Mesenchymal stem cell (in vitro differentiated cells and primary cell): ENCODE measurements around the gene TAF8.
"Not testable (repeated sequence)": the region's sequence is repeated elsewhere in the genome, so short reads cannot be mapped to it uniquely, and the experiment has no call there.

ENCODE experiments used
- DNase-seq: peaks from one replicate; pipeline ENCODE4 v3.0.0-alpha.2; 2013
- H2AFZ ChIP-seq: one replicate; pipeline ENCODE4 v1.6.1; 2013; ENCODE audit warnings: low read depth, mild to moderate bottlenecking, control low read depth, inconsistent platforms, low read length, moderate library complexity
- H2AK5ac ChIP-seq: 2 replicates; pipeline ENCODE4 v1.6.1; 2013; ENCODE audit warnings: low read length, moderate library complexity, mild to moderate bottlenecking, inconsistent platforms; ENCODE audit not compliant: severe bottlenecking
- H2BK120ac ChIP-seq: one replicate; pipeline ENCODE4 v1.6.1; 2013; ENCODE audit warnings: low read depth, mild to moderate bottlenecking, inconsistent platforms, low read length, moderate library complexity
- H2BK12ac ChIP-seq, 2 experiments: one replicate each; pipeline ENCODE4 v1.6.1; 2013; ENCODE audit warnings: inconsistent platforms in 2 of 2, low read length in 2 of 2, mild to moderate bottlenecking in 2 of 2, moderate library complexity in 2 of 2, control low read depth in 1 of 2
- H2BK15ac ChIP-seq: one replicate; pipeline ENCODE4 v1.6.1; 2013; ENCODE audit warnings: mild to moderate bottlenecking, low read depth, inconsistent platforms; ENCODE audit not compliant: poor library complexity, severe bottlenecking
- H2BK5ac ChIP-seq: 2 replicates; pipeline ENCODE4 v1.6.1; 2013; ENCODE audit warnings: low read depth, mild to moderate bottlenecking, low read length, control low read depth, inconsistent platforms; ENCODE audit not compliant: poor library complexity, severe bottlenecking
- H3K14ac ChIP-seq, 2 experiments: one replicate each; pipeline ENCODE4 v1.6.1; 2013; ENCODE audit warnings: inconsistent platforms in 2 of 2, low read length in 2 of 2, control low read depth in 1 of 2, mild to moderate bottlenecking in 1 of 2, moderate library complexity in 1 of 2
- H3K18ac ChIP-seq, 2 experiments: one replicate each; pipeline ENCODE4 v1.6.1; 2013; ENCODE audit warnings: inconsistent platforms in 2 of 2, low read length in 2 of 2, control low read depth in 1 of 2, low read depth in 1 of 2, mild to moderate bottlenecking in 1 of 2
- H3K23ac ChIP-seq, 2 experiments: one replicate each; pipeline ENCODE4 v1.6.1; 2013; ENCODE audit warnings: inconsistent platforms in 2 of 2, low read length in 2 of 2, mild to moderate bottlenecking in 2 of 2, moderate library complexity in 2 of 2, control low read depth in 1 of 2
- H3K27ac ChIP-seq: 2 replicates; pipeline ENCODE4 v1.5.1; 2013; ENCODE audit warnings: mild to moderate bottlenecking, moderate library complexity, low read length, control low read depth, inconsistent platforms; ENCODE audit not compliant: poor library complexity, severe bottlenecking
- H3K27me3 ChIP-seq, 2 experiments: 2 replicates each; pipeline versions ENCODE4 v1.6.1 to v1.7.0; 2013; ENCODE audit warnings: low read length in 2 of 2, mild to moderate bottlenecking in 2 of 2, moderate library complexity in 2 of 2, control low read depth in 1 of 2, inconsistent platforms in 1 of 2; ENCODE audit not compliant: control insufficient read depth in 1 of 2, insufficient read depth in 1 of 2
- H3K36me3 ChIP-seq, 2 experiments: 2 replicates each; pipeline versions ENCODE4 v1.6.1 to v1.7.0; 2013; ENCODE audit warnings: low read length in 2 of 2, control low read depth in 1 of 2, inconsistent platforms in 1 of 2, low read depth in 1 of 2, mild to moderate bottlenecking in 1 of 2; ENCODE audit not compliant: insufficient read depth in 2 of 2, control insufficient read depth in 1 of 2
- H3K4ac ChIP-seq, 2 experiments: one replicate each; pipeline ENCODE4 v1.6.1; 2013; ENCODE audit warnings: inconsistent platforms in 2 of 2, low read length in 2 of 2, mild to moderate bottlenecking in 2 of 2, moderate library complexity in 2 of 2, control low read depth in 1 of 2, low read depth in 1 of 2
- H3K4me1 ChIP-seq: 2 replicates; pipeline ENCODE4 v1.6.1; 2013; ENCODE audit warnings: low read depth, low read length, control low read depth; ENCODE audit not compliant: control insufficient read depth, insufficient read depth
- H3K4me2 ChIP-seq: 2 replicates; pipeline ENCODE4 v1.6.1; 2013; ENCODE audit warnings: low read length, mild to moderate bottlenecking, inconsistent platforms; ENCODE audit not compliant: poor library complexity, severe bottlenecking
- H3K4me3 ChIP-seq, 2 experiments: 2 replicates each; pipeline versions ENCODE4 v1.5.1 to v1.7.0; 2013; ENCODE audit warnings: low read length in 2 of 2, mild to moderate bottlenecking in 2 of 2, control low read depth in 1 of 2, low read depth in 1 of 2; ENCODE audit not compliant: insufficient read depth in 1 of 2
- H3K79me1 ChIP-seq: replicated peaks from 2 replicates; pipeline ENCODE4 v1.6.1; 2013; ENCODE audit warnings: mild to moderate bottlenecking, control low read depth, low read length, inconsistent platforms; ENCODE audit not compliant: poor library complexity, severe bottlenecking
- H3K9ac ChIP-seq: 2 replicates; pipeline ENCODE4 v1.7.0; 2013; ENCODE audit warnings: mild to moderate bottlenecking, low read length, moderate library complexity
- H3K9me3 ChIP-seq: 2 replicates; pipeline ENCODE4 v1.7.0; 2013; ENCODE audit warnings: mild to moderate bottlenecking, low read length; ENCODE audit not compliant: control insufficient read depth
- H4K8ac ChIP-seq: one replicate; pipeline ENCODE4 v1.6.1; 2013; ENCODE audit warnings: inconsistent platforms, mild to moderate bottlenecking, low read length, moderate library complexity
- H4K91ac ChIP-seq: one replicate; pipeline ENCODE4 v1.6.1; 2013; ENCODE audit warnings: mild to moderate bottlenecking, low read length, inconsistent platforms
- whole genome bisulfite sequencing: methylation state at CpG from one replicate; pipeline ENCODE4 v1.1.7; 2013; ENCODE audit warnings: mixed read lengths; 5-methylcytosine and 5-hydroxymethylcytosine counted together

TAF8 gene

DNA sequence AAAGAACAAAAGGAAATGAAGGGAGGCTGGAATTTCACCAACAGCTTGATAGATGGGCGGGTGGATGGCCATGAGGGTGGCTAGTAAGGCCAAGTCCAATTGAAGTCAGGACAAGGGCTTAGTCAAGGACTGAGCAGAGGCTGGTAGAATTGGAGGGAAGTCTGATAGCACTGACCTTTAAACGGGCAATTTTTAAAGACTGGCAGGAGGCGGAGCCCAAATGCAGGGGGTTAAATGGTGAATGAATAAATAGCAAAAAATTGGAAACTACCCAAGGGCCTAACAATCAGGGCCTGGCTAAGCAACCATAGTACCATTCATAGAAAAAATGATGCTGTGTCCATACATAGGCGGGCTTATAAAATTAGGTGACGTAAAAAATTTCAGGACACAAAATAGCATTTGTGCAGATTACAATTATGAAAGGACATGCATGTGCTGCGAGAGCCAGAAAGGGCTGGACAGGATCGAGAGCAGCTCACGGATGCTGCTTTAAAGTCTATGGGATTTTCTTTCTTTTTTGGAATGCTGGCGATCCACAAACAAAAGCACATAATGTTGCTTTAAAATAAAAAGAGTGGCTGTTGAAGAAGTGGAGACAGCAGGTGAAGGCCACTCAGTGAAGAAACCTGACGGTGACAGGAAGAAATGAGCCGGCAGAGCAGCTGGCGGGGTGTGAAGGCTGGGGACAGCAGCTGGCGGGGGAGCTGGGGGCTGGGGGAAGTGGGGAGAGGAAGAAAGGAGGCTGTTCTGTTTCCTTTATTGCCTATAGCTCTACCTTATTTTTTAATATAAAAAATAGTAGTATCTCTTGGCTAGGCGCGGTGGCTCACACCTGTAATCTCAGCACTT lies 42.8 kb upstream of the TAF8 start:
- H4K8ac ChIP-seq, result no peak overlapping the region
- H3K9me3 ChIP-seq, result no peaks in the 10 kb centered on the region
- peaks cover 15% of the 10 kb centered on the region for H3K4me1 ChIP-seq
- H3K27me3 ChIP-seq, result no peaks in the 10 kb centered on the region
- no peak overlapping the region for H3K9ac ChIP-seq
- H3K4me3 ChIP-seq, result no peak overlapping the region
- H2BK15ac ChIP-seq, result no peak overlapping the region
- no peak overlapping the region for H3K4ac ChIP-seq
- H2BK120ac ChIP-seq, result no peak overlapping the region
- DNase-seq, result no peak
- H3K14ac ChIP-seq, result no peak overlapping the region
- H2AK5ac ChIP-seq, result no peak overlapping the region
- no peak overlapping the region for H3K18ac ChIP-seq
- H4K91ac ChIP-seq, result no peak overlapping the region
- H3K23ac ChIP-seq, result no peak overlapping the region
- H3K4me2 ChIP-seq, result no peak overlapping the region
- H3K27ac ChIP-seq, result no peak overlapping the region
- no peak overlapping the region for H2AFZ ChIP-seq
- no peak overlapping the region for H2BK12ac ChIP-seq
- no peak overlapping the region for H2BK5ac ChIP-seq
- H3K79me1 ChIP-seq, result peaks cover 2% of the 10 kb centered on the region
- no peaks in the 10 kb centered on the region for H3K36me3 ChIP-seq
- 84% methylated on average over 12 of the region's 15 CpGs for WGBS

DNA sequence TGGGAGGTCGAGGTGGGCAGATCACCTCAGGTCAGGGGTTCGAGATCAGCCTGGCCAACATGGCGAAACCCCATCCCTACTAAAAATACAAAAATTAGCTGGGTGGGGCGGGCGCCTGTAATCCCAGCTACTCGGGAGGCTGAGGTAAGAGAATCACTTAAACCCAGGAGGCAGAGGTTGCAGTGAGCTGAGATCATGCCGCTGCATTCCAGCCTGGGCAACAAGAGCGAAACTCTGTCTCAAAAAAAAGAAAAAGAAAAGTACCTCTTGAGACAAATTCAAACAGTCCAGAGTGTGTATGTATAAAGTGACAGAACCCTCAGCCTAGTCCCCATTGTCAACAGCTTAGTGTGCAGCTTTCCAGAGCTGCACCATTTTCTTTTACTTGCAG lies 42.2 kb upstream of the TAF8 start:
- 89% methylated on average over 6 of the region's 8 CpGs for WGBS
- H2BK12ac ChIP-seq, H2BK15ac ChIP-seq, H3K4ac ChIP-seq, H2AK5ac ChIP-seq, H3K36me3 ChIP-seq, H3K4me3 ChIP-seq, H3K27ac ChIP-seq, H3K9me3 ChIP-seq, H4K8ac ChIP-seq, H3K9ac ChIP-seq, H4K91ac ChIP-seq, H2BK120ac ChIP-seq, H3K14ac ChIP-seq, H3K4me2 ChIP-seq, H2AFZ ChIP-seq, H3K79me1 ChIP-seq, H3K18ac ChIP-seq, H3K23ac ChIP-seq, DNase-seq, H2BK5ac ChIP-seq, H3K27me3 ChIP-seq: not testable (repeated sequence)
- peaks cover 17% of the 10 kb centered on the region for H3K4me1 ChIP-seq

DNA sequence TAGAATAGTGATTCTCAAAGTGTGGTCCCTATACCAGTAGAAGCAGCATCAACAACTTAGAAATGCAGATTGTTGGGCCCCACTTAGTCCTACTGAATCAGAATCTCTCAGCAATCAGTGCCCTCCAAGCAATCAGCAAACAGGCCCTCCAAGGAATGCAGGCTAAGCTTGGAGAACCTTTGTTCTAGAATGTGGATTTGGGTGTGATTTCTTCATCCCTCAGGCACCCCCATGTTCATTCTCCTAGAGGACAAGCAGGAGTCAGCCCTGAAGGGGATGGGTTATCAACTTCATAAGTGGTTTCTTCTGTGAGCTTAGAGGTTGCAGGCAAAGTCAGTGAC lies 40.5 kb upstream of the TAF8 start:
- Histone ChIP-seq H3K9ac (no peak overlapping the region), H2BK5ac (no peak overlapping the region), H3K79me1 (peaks cover 2% of the 10 kb centered on the region), H2AFZ (no peak overlapping the region), H2BK120ac (no peak overlapping the region), H3K4ac (no peak overlapping the region), H3K14ac (no peak overlapping the region), H3K23ac (no peak overlapping the region), H3K18ac (peak overlapping the region in 1 of 2 experiments; percentile 0), H4K91ac (no peak overlapping the region), H2BK15ac (no peak overlapping the region), H3K4me1 (peaks cover 17% of the 10 kb centered on the region), H4K8ac (no peak overlapping the region), H3K27me3 (no peaks in the 10 kb centered on the region), H3K27ac (peak overlapping the region; percentile 36), H2AK5ac (peak overlapping the region; percentile 71), H2BK12ac (no peak overlapping the region), H3K9me3 (no peaks in the 10 kb centered on the region), H3K4me3 (no peak overlapping the region), H3K4me2 (no peak overlapping the region), H3K36me3 (no peaks in the 10 kb centered on the region)
- no peak for DNase-seq

DNA sequence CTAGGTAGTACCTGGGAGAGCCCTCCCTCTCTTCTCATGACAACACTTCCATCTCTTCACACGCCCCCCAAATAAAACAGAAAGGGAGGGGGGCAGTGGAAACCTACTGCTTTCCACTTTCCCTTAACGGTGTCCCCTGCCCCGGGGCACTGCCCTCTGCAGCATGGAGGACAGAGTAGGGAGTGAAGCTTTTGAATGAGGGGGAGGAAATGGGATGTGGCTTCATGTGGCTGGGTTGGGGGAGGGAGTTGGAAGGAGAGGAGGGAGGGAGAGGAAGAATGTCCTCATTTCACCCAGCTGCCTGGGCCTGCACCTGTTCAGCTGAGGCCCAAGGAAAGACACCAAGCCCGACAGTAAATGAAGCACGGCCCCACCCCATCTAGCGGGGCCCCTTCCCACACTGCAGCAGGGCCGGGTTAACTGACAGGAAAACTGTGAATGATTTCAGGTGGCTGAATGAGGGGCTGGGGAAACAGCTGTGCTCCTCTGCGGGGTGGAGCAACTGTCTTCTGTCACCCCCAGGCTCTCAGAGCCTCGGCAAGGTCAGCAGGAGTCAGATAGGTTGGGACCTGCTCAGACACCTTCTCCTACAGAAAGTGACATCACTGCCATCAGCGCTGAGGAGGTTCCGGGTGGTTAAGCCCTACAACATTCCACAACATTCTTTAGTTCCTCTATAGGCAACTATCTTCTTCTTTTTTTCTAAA lies 40.0 kb upstream of the TAF8 start:
- Histone ChIP-seq H2BK120ac (no peak overlapping the region), H3K4me1 (peaks cover 17% of the 10 kb centered on the region), H3K18ac (peak overlapping the region; percentile 0 to 23), H2BK5ac (no peak overlapping the region), H4K91ac (no peak overlapping the region), H3K9ac (no peak overlapping the region), H2AFZ (no peak overlapping the region), H2BK12ac (no peak overlapping the region), H3K23ac (no peak overlapping the region), H3K36me3 (no peaks in the 10 kb centered on the region), H3K27me3 (no peaks in the 10 kb centered on the region), H2AK5ac (peak overlapping the region; percentile 71), H2BK15ac (no peak overlapping the region), H3K4ac (no peak overlapping the region), H3K79me1 (peaks cover 2% of the 10 kb centered on the region), H3K9me3 (no peaks in the 10 kb centered on the region), H4K8ac (no peak overlapping the region), H3K4me2 (peak overlapping the region; percentile 2), H3K27ac (peak overlapping the region; percentile 36), H3K14ac (no peak overlapping the region), H3K4me3 (no peak overlapping the region)
- peak; percentile 11 for DNase-seq
- WGBS, result 55% methylated on average over 9 of the region's 11 CpGs
